Measurements from ENCODE around the gene TCEANC2.

Gene TCEANC2

GRCh38 chr1:54136963-54137533, 83.6 kb downstream of the TCEANC2 start:
- H3K27ac ChIP-seq (ENCODE audit: low read depth, low read length) = no peak overlapping the region
- no peaks in the 10 kb centered on the region for H3K27me3 ChIP-seq (ENCODE audit: insufficient read depth, low read length)
- H3K79me2 ChIP-seq (ENCODE audit: control insufficient read depth, insufficient read depth, low read length, unreplicated experiment) = no peaks in the 10 kb centered on the region
- H3K4me3 ChIP-seq (ENCODE audit: low read depth, low read length) = no peak overlapping the region
- peaks cover 25% of the 10 kb centered on the region for H3K4me1 ChIP-seq (ENCODE audit: control insufficient read depth, insufficient read depth, low read length, unreplicated experiment)
- peak overlapping the region; percentile 25 for H2AFZ ChIP-seq (ENCODE audit: low read length, unreplicated experiment)
- H3K36me3 ChIP-seq (ENCODE audit: insufficient read depth, low read length) = no peaks in the 10 kb centered on the region

- Histone ChIP-seq H3K4me1 (ENCODE audit: control insufficient read depth, insufficient read depth, low read length, unreplicated experiment) (peaks cover 25% of the 10 kb centered on the region), H3K79me2 (ENCODE audit: control insufficient read depth, insufficient read depth, low read length, unreplicated experiment) (no peaks in the 10 kb centered on the region), H3K36me3 (ENCODE audit: insufficient read depth, low read length) (no peaks in the 10 kb centered on the region), H3K4me3 (ENCODE audit: low read depth, low read length) (no peak overlapping the region), H3K27me3 (ENCODE audit: insufficient read depth, low read length) (no peaks in the 10 kb centered on the region), H3K27ac (ENCODE audit: low read depth, low read length) (no peak overlapping the region), H2AFZ (ENCODE audit: low read length, unreplicated experiment) (peak overlapping the region; percentile 25)
Measured at GRCh38 chr1:54137534-54138061, 84.2 kb downstream of the TCEANC2 start.

GRCh38 chr1:54138994-54139393, 85.6 kb downstream of the TCEANC2 start:
- no peaks in the 10 kb centered on the region for H3K79me2 ChIP-seq (ENCODE audit: control insufficient read depth, insufficient read depth, low read length, unreplicated experiment)
- H3K27me3 ChIP-seq (ENCODE audit: insufficient read depth, low read length) = no peaks in the 10 kb centered on the region
- no peak overlapping the region for H3K27ac ChIP-seq (ENCODE audit: low read depth, low read length)
- H3K36me3 ChIP-seq (ENCODE audit: insufficient read depth, low read length) = no peaks in the 10 kb centered on the region
- no peak overlapping the region for H3K4me3 ChIP-seq (ENCODE audit: low read depth, low read length)
- peaks cover 25% of the 10 kb centered on the region for H3K4me1 ChIP-seq (ENCODE audit: control insufficient read depth, insufficient read depth, low read length, unreplicated experiment)
- no peak overlapping the region for H2AFZ ChIP-seq (ENCODE audit: low read length, unreplicated experiment)

- Histone ChIP-seq H3K79me2 (ENCODE audit: control insufficient read depth, insufficient read depth, low read length, unreplicated experiment) (no peaks in the 10 kb centered on the region), H3K4me1 (ENCODE audit: control insufficient read depth, insufficient read depth, low read length, unreplicated experiment) (peaks cover 25% of the 10 kb centered on the region), H2AFZ (ENCODE audit: low read length, unreplicated experiment) (no peak overlapping the region), H3K27ac (ENCODE audit: low read depth, low read length) (no peak overlapping the region), H3K4me3 (ENCODE audit: low read depth, low read length) (no peak overlapping the region), H3K27me3 (ENCODE audit: insufficient read depth, low read length) (no peaks in the 10 kb centered on the region), H3K36me3 (ENCODE audit: insufficient read depth, low read length) (no peaks in the 10 kb centered on the region)
Measured at GRCh38 chr1:54139711-54140110, 86.3 kb downstream of the TCEANC2 start.

- no peak overlapping the region for H2AFZ ChIP-seq (ENCODE audit: low read length, unreplicated experiment)
- H3K79me2 ChIP-seq (ENCODE audit: control insufficient read depth, insufficient read depth, low read length, unreplicated experiment) = no peaks in the 10 kb centered on the region
- H3K27ac ChIP-seq (ENCODE audit: low read depth, low read length) = no peak overlapping the region
- H3K4me1 ChIP-seq (ENCODE audit: control insufficient read depth, insufficient read depth, low read length, unreplicated experiment) = peaks cover 6% of the 10 kb centered on the region
- no peaks in the 10 kb centered on the region for H3K27me3 ChIP-seq (ENCODE audit: insufficient read depth, low read length)
- no peaks in the 10 kb centered on the region for H3K36me3 ChIP-seq (ENCODE audit: insufficient read depth, low read length)
- H3K4me3 ChIP-seq (ENCODE audit: low read depth, low read length) = no peak overlapping the region
Measured at GRCh38 chr1:54142146-54142900, 88.9 kb downstream of the TCEANC2 start.

- no peak overlapping the region for H3K4me3 ChIP-seq (ENCODE audit: low read depth, low read length)
- H3K27ac ChIP-seq (ENCODE audit: low read depth, low read length) = no peak overlapping the region
Measured at GRCh38 chr1:54144366-54144765, 91.0 kb downstream of the TCEANC2 start.

GRCh38 chr1:54149734-54150133, 96.3 kb downstream of the TCEANC2 start:
- Histone ChIP-seq H3K79me2 (ENCODE audit: control insufficient read depth, insufficient read depth, low read length, unreplicated experiment) (no peaks in the 10 kb centered on the region), H3K4me3 (ENCODE audit: low read depth, low read length) (no peak overlapping the region), H2AFZ (ENCODE audit: low read length, unreplicated experiment) (no peak overlapping the region), H3K36me3 (ENCODE audit: insufficient read depth, low read length) (no peaks in the 10 kb centered on the region), H3K4me1 (ENCODE audit: control insufficient read depth, insufficient read depth, low read length, unreplicated experiment) (peaks cover 10% of the 10 kb centered on the region), H3K27ac (ENCODE audit: low read depth, low read length) (no peak overlapping the region), H3K27me3 (ENCODE audit: insufficient read depth, low read length) (no peaks in the 10 kb centered on the region)

More at GRCh38 chr1:54144366-54144765, 91.0 kb downstream of the TCEANC2 start:
- Histone ChIP-seq H2AFZ (ENCODE audit: low read length, unreplicated experiment) (no peak overlapping the region), H3K79me2 (ENCODE audit: control insufficient read depth, insufficient read depth, low read length, unreplicated experiment) (no peaks in the 10 kb centered on the region), H3K27me3 (ENCODE audit: insufficient read depth, low read length) (no peaks in the 10 kb centered on the region), H3K4me1 (ENCODE audit: control insufficient read depth, insufficient read depth, low read length, unreplicated experiment) (no peaks in the 10 kb centered on the region), H3K36me3 (ENCODE audit: insufficient read depth, low read length) (no peaks in the 10 kb centered on the region)

GRCh38 chr1:54151013-54151412, 97.6 kb downstream of the TCEANC2 start:
- Histone ChIP-seq H3K79me2 (ENCODE audit: control insufficient read depth, insufficient read depth, low read length, unreplicated experiment) (no peaks in the 10 kb centered on the region), H3K27ac (ENCODE audit: low read depth, low read length) (no peak overlapping the region), H3K36me3 (ENCODE audit: insufficient read depth, low read length) (no peaks in the 10 kb centered on the region), H3K4me3 (ENCODE audit: low read depth, low read length) (no peak overlapping the region), H3K4me1 (ENCODE audit: control insufficient read depth, insufficient read depth, low read length, unreplicated experiment) (peaks cover 10% of the 10 kb centered on the region), H3K27me3 (ENCODE audit: insufficient read depth, low read length) (no peaks in the 10 kb centered on the region), H2AFZ (ENCODE audit: low read length, unreplicated experiment) (no peak overlapping the region)

- Histone ChIP-seq H2AFZ (ENCODE audit: low read length, unreplicated experiment) (peak within 1 kb of the TSS; percentile 4), H3K36me3 (ENCODE audit: insufficient read depth, low read length) (no peaks in the 10 kb centered on the region), H3K4me3 (ENCODE audit: low read depth, low read length) (peak within 1 kb of the TSS; percentile 56), H3K4me1 (ENCODE audit: control insufficient read depth, insufficient read depth, low read length, unreplicated experiment) (peaks cover 13% of the 10 kb centered on the region), H3K27ac (ENCODE audit: low read depth, low read length) (no peak within 1 kb of the TSS; the same call in 1 of the 2 replicates), H3K27me3 (ENCODE audit: insufficient read depth, low read length) (no peaks in the 10 kb centered on the region), H3K79me2 (ENCODE audit: control insufficient read depth, insufficient read depth, low read length, unreplicated experiment) (no peaks in the 10 kb centered on the region)
Measured at GRCh38 chr1:54152696-54153095, 99.3 kb downstream of the TCEANC2 start, which contains the start of gene CDCP2. TSS of gene CDCP2 (minus strand) at chr1:54153000. CDS start at chr1:54152922, 78 bp downstream.

- H3K27ac ChIP-seq (ENCODE audit: low read depth, low read length) = no peak overlapping the region; the same call in 1 of the 2 replicates
- peak overlapping the region; percentile 4 for H2AFZ ChIP-seq (ENCODE audit: low read length, unreplicated experiment)
- H3K36me3 ChIP-seq (ENCODE audit: insufficient read depth, low read length) = no peaks in the 10 kb centered on the region
- H3K79me2 ChIP-seq (ENCODE audit: control insufficient read depth, insufficient read depth, low read length, unreplicated experiment) = no peaks in the 10 kb centered on the region
- H3K4me1 ChIP-seq (ENCODE audit: control insufficient read depth, insufficient read depth, low read length, unreplicated experiment) = peaks cover 21% of the 10 kb centered on the region
- no peaks in the 10 kb centered on the region for H3K27me3 ChIP-seq (ENCODE audit: insufficient read depth, low read length)
- peak overlapping the region; percentile 56 for H3K4me3 ChIP-seq (ENCODE audit: low read depth, low read length)
Measured at GRCh38 chr1:54153535-54154439, 100.4 kb downstream of the TCEANC2 start.

Measured in ACC112 (cell line).